Uterus (tissue), 4 donors: ENCODE measurements around the gene GADD45G. TPM values are rescaled to one million over a fixed set of nuclear protein-coding genes. Genes with fewer than 3 reads are reported as not detected.

Experiments
- DNase-seq, 2 donors: peaks; one replicate each; pipeline ENCODE4 v3.0.0-alpha.2; 2019 to 2020
- H3K27ac ChIP-seq, 2 donors: fragments of 200-600 bp; sonication (generic); 1 replicate in 1 of 2; 2 replicates in 1 of 2; pipeline ENCODE4 v1.5.1; 2016 to 2018
- H3K27me3 ChIP-seq, 2 donors: fragments of 200-600 bp; sonication (generic); one replicate each; pipeline ENCODE4 v1.5.1; 2018 to 2019; ENCODE audit warnings: control low read depth in 1 of 2
- H3K36me3 ChIP-seq, 2 donors: fragments of 200-600 bp; sonication (generic); one replicate each; pipeline ENCODE4 v1.5.1; 2019; ENCODE audit warnings: control low read depth in 1 of 2
- H3K4me1 ChIP-seq, 2 donors: fragments of 200-600 bp; sonication (generic); one replicate each; pipeline ENCODE4 v1.5.1; 2018 to 2019; ENCODE audit warnings: control low read depth in 1 of 2
- H3K4me3 ChIP-seq, 2 donors: fragments of 200-600 bp; sonication (generic); 1 replicate in 1 of 2; 2 replicates in 1 of 2; pipeline ENCODE4 v1.5.1; 2018 to 2019; ENCODE audit warnings: mild to moderate bottlenecking in 1 of 2
- H3K9me3 ChIP-seq, 2 donors: fragments of 200-600 bp; sonication (generic); one replicate each; pipeline ENCODE4 v1.5.1; 2019; ENCODE audit warnings: control low read depth in 1 of 2
- CTCF ChIP-seq, 4 experiments: fragments of 200-600 bp in 2 of 4; fragments of 450-650 bp in 2 of 4; sonication (generic) in 2 of 4; IDR thresholded peaks; one replicate each; pipeline ENCODE4 v1.5.1; 2016 to 2019; ENCODE audit warnings: antibody characterized with exemption in 4 of 4, mild to moderate bottlenecking in 2 of 4, moderate library complexity in 1 of 4
- POLR2A ChIP-seq, 2 donors: fragments of 450-650 bp; IDR thresholded peaks; one replicate each; pipeline ENCODE4 v1.6.1; 2016; ENCODE audit warnings: antibody characterized with exemption in 2 of 2, mild to moderate bottlenecking in 1 of 2, moderate library complexity in 1 of 2
- intact Hi-C: fragments of 100-400 bp; cut with DNase I; formaldehyde crosslinking; loops from one replicate; pipeline ENCODE4 v1.15.1; 2023; ENCODE audit warnings: low total_unique reads
- total RNA-seq, 4 donors: library from RNA; depleted of rRNA in 3 of 4; stranded (reverse); fragments of >200 nt in 3 of 4; gene quantifications; one replicate each; pipeline versions ENCODE4 v1.1.0 to v1.2.4, GENCODE V29; 2014 to 2023
- donor health status: DM: yes; HTN: yes; CAD: no.

Gene GADD45G
- total RNA-seq, 4 donors from 2014 or later: 0.88 to 91.2 (median 15.3) TPM

GRCh38 chr9:89593727-89594427 is 10.9 kb upstream of the GADD45G start:
- TF ChIP-seq CTCF (IDR thresholded peaks at IDR 0.05) (peak in 1 of 4 experiments; percentile 16), POLR2A (IDR thresholded peaks at IDR 0.05) (no peak)
- intact Hi-C loops: loop anchor here (5.0 kb wide), 1 partner anchor 503 kb away; no protein-coding TSS in a partner anchor
- Histone ChIP-seq H3K36me3 (no peaks in the 10 kb centered on the region), H3K9me3 (no peaks in the 10 kb centered on the region), H3K4me1 (no peaks in the 10 kb centered on the region), H3K27ac (no peak overlapping the region), H3K27me3 (no peaks in the 10 kb centered on the region), H3K4me3 (no peak overlapping the region)
- no peak for DNase-seq

GRCh38 chr9:89594811-89595550 is 9.8 kb upstream of the GADD45G start:
- no peak for DNase-seq
- Histone ChIP-seq H3K4me1 (no peaks in the 10 kb centered on the region), H3K27ac (no peak overlapping the region), H3K36me3 (no peaks in the 10 kb centered on the region), H3K27me3 (no peaks in the 10 kb centered on the region), H3K4me3 (no peak overlapping the region), H3K9me3 (no peaks in the 10 kb centered on the region)
- intact Hi-C loops: loop anchor here (5.0 kb wide), 1 partner anchor 502 kb away; no protein-coding TSS in a partner anchor
- no peak for TF ChIP-seq POLR2A (IDR thresholded peaks at IDR 0.05)
- no peak for TF ChIP-seq CTCF (IDR thresholded peaks at IDR 0.05)

GRCh38 chr9:89595646-89596045 is 9.2 kb upstream of the GADD45G start:
- intact Hi-C loops: no loop called here
- H3K36me3 ChIP-seq: no peaks in the 10 kb centered on the region
- H3K4me1 ChIP-seq: no peaks in the 10 kb centered on the region
- DNase-seq: no peak
- H3K9me3 ChIP-seq: no peaks in the 10 kb centered on the region
- TF ChIP-seq POLR2A (IDR thresholded peaks at IDR 0.05): no peak
- TF ChIP-seq CTCF (IDR thresholded peaks at IDR 0.05): no peak
- H3K27me3 ChIP-seq: no peaks in the 10 kb centered on the region
- no peak overlapping the region for H3K27ac ChIP-seq
- H3K4me3 ChIP-seq: no peak overlapping the region

- Histone ChIP-seq H3K36me3 (no peaks in the 10 kb centered on the region), H3K27ac (no peak overlapping the region), H3K9me3 (no peaks in the 10 kb centered on the region), H3K27me3 (no peaks in the 10 kb centered on the region), H3K4me3 (no peak overlapping the region), H3K4me1 (no peaks in the 10 kb centered on the region)
- no peak for DNase-seq
- intact Hi-C loops: no loop called here
- TF ChIP-seq CTCF (IDR thresholded peaks at IDR 0.05) (no peak), POLR2A (IDR thresholded peaks at IDR 0.05) (no peak)
Observed at GRCh38 chr9:89596937-89597555, 7.8 kb upstream of the GADD45G start.
